HCEC 1CT (cell line): ENCODE results near the gene S100A14.
"Not testable (repeated sequence)": the region's sequence is repeated elsewhere in the genome, so short reads cannot be mapped to it uniquely, and the experiment has no call there.

ENCODE experiments used
- DNase-seq: peaks from one replicate; pipeline ENCODE4 v3.0.0-alpha.2; 2017

The S100A14 gene

GRCh38 chr1:153616144-153616916 lies at the start of gene S100A14:
TSS of gene S100A14 (minus strand) at chr1:153616325. CDS start at chr1:153615858, 467 bp downstream.
- no peak for DNase-seq

DNA sequence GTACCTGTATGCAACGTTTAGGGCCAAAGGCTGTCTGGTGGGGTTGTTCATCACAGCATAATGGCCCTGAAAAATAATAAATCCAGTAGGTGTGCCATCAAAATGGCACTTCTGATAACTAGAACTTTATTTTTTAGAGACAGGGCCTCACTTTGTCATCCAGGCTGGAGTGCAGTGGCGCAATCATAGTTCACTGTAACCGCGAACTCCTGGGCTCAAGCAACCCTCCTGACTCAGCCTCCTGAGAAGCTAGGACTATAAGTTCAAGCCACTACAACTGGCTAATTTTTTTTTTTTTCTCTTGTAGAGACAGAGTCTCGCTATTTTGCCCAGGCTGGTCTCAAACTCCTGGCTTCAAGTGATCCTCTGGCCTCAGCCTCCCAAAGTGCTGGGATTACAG lies 47.1 kb upstream of the S100A14 start:
- peak; percentile 70 for DNase-seq

DNA sequence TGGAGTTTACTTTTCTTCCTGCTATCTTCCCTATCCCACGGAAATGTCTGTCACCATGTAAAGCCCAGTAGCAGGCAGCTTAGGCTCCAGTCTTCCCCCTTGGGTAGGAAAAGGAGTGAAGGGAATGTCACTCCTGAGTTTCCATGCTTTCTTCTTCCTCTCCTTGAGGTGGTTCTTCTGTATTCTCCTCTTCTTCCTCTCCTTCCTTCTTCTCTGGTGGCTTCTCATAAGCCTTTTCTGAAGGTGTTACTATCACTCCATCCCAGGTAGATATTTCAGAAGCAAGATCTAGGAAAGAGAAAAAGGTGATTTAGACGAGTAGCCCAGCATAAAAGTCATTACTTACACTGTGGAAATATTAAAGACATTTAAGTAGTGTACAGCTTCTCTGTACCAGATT lies 46.1 kb upstream of the S100A14 start:
- DNase-seq = no peak

DNA sequence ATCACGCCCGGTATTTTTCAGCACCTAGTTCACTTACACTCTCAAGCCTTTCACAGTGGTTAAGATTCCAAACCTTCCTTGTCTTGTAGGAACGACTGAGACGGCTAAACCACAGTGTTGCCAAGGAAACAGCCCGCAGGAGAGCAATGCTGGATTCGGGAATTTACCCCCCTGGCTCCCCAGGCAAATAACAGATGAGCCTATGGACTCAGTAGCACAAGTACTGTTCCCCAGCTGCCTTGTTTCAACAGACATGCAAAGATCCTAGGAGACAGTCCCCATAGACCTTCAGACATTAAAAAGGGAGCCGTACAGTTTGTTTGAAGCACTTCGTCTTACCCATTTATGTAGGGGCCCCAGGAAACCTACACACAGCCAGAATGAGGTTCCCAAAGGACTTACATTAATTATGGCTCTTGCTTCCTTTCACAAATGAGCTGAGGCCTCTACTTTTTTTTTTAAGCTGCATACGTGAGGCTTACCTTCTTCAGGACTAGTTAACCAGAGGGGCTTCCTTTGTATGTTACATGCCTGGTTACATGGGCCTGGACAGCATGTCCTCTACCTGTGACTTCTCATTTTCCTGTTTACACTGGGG lies 45.1 kb upstream of the S100A14 start:
- no peak for DNase-seq

GRCh38 chr1:153659656-153660055 lies 43.5 kb upstream of the S100A14 start:
- DNase-seq = no peak

DNA sequence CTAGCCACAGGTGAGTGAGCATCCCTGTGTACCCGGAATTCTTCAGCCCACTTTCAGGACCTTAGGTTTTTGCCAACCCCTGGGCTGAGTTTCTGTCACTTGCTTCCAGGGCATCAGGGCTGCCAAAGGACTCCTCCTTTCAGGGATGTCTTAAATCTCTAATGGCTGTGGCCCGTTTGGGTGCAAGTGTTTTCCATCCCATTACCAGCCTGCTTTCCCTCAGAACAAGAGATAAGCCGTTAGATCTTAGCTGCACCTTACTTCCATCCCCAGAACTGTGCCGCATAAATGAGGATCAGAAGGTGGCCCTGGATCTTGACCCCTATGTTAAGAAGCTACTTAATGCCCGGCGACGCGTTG lies 43.0 kb upstream of the S100A14 start:
- DNase-seq = no peak

DNA sequence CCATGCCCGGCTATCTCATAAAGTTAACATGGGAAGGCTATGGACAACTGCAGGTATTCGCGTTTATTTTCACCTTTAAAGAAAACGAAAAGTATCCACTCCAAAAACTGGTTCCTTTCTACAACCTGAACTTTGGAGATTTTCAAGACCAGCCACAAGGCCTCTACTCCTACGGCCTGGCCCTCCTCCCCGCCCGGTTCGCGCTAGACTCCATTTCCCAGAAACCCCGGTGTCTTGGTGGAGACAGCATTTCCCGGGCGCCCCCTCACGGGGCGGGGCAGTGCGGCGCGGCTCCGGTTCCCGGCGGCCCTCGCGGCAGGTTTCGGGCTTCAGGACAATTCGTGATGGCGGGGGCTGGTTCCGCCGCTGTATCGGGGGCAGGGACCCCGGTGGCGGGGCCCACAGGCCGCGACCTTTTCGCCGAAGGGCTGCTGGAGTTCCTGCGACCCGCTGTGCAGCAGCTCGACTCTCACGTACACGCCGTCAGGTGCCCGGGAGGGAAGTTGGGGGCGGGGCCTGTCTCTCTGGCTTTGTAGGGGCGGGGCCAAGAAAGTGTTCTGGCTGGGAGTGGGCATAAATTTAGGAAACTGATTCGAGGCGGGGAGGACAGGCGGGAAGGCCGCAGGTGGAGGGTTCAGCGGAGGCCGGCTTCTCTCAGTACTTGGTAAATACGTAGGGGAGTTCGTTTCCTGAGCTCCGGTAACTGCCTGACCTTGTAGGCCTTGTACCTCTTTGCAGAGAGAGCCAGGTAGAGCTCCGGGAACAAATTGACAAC lies 42.5 kb upstream of the S100A14 start, which contains the start of gene SNAPIN:
SNAPIN (plus strand) TSS at position 304 of the 775 bp plus-strand sequence; CDS start at position 345, 41 bp downstream.
- peak; percentile 89 for DNase-seq

DNA sequence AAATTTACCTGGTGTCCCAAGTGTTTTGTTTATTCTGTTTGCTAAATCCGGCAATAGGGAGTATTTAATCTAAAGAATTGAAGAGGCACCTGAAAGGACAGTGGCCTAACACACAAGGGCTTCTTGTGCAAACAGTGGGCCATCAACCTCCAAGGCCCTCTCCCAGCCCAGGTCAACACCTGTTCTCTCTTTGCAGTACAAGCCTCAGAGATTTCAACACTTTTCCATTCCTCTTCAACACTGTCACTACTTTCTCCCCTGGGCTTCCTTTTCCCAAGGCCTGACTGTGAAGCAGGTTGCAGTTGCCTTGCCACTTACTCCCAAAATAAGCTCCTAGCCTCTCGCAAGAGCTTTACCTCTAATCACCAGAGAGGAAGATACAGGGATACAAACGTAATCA lies 39.2 kb upstream of the S100A14 start:
- DNase-seq = no peak

GRCh38 chr1:153652805-153653500 lies 36.8 kb upstream of the S100A14 start:
- peak; percentile 44 for DNase-seq

GRCh38 chr1:153651771-153652170 lies 35.6 kb upstream of the S100A14 start:
- no peak for DNase-seq

GRCh38 chr1:153649863-153650235 lies 33.7 kb upstream of the S100A14 start:
- no peak for DNase-seq

- DNase-seq = no peak
Observed at GRCh38 chr1:153649137-153649862, 33.2 kb upstream of the S100A14 start.

GRCh38 chr1:153648000-153648643 lies 32.0 kb upstream of the S100A14 start:
- DNase-seq = no peak

DNA sequence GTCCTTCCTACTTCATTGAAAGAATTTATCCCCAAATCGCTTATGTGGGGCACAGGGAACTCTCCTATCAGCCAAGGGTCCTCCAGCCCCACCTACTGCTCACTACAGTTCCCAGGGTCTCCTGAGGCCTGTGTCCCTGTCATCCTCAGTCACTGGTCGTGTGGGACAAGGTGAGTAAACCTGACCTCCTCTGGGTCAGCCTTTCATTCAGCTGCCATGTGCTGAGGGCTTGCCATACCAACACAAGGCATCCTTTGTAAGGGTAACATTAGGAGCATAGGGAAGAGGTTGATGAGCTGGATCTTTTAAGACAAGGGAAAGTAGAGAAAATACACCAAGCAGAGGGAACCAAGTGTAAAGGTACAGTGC lies 31.2 kb upstream of the S100A14 start:
- DNase-seq = no peak

DNA sequence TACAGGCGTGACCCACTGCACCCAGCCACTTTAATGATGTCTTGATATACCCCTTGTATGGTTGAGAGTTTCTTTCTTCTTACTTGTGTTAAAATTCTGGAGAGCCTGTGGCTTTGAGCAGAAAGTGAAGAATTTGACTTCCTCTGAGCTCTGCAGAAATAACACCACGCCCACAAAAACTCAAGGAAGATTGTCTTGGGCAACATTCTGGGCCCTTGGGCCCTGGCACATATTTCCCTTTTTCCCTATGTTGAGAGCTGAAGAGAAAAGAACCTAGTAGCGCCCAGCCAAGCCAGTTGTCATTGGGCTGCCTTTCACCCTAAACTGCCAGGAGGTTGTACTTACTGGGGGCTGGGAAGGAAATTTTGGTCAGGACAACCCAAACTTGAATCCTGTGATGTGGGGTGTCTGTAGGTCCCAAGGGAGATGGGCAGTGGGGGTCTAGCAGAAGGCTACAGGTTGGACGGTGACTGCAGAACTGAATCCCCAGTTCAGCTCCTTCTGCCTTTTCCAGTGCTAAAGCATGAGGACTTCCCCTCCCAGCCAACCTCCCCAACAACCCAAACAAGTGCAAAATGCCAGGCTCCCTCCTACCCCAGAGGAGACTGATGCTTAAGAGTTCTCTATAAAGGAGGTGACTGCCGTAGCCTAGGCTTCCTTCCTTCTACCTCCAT lies 30.7 kb upstream of the S100A14 start:
- no peak for DNase-seq

- no peak for DNase-seq
Observed at GRCh38 chr1:153643816-153644215, 27.7 kb upstream of the S100A14 start.

- DNase-seq = no peak
Observed at GRCh38 chr1:153643100-153643499, 27.0 kb upstream of the S100A14 start.

GRCh38 chr1:153642161-153642560 lies 26.0 kb upstream of the S100A14 start:
- DNase-seq = no peak

- DNase-seq = no peak
Observed at GRCh38 chr1:153640861-153641260, 24.7 kb upstream of the S100A14 start.

- not testable (repeated sequence) for DNase-seq
Observed at GRCh38 chr1:153640213-153640612, 24.1 kb upstream of the S100A14 start.

DNA sequence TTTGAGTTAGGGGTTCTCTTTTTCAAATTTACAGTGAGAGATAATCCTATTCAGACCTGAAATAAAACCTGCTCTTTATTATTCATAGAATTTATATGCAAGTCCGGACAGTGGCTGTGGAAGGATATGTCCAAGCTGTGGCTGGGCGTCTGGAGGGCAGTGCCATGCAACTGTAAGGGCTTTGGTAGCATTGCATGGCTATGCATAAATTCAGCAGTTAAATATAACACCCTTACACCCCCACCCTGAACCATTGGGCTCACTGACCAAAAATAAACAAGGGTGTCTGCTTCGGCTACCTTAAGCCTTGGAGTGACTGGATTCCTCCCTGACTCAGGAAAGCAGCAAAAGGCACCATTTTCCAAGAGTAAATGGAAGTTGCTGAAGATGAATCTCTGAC lies 23.2 kb upstream of the S100A14 start:
- DNase-seq = no peak
